ENCODE data around the gene INSL3.

DNA sequence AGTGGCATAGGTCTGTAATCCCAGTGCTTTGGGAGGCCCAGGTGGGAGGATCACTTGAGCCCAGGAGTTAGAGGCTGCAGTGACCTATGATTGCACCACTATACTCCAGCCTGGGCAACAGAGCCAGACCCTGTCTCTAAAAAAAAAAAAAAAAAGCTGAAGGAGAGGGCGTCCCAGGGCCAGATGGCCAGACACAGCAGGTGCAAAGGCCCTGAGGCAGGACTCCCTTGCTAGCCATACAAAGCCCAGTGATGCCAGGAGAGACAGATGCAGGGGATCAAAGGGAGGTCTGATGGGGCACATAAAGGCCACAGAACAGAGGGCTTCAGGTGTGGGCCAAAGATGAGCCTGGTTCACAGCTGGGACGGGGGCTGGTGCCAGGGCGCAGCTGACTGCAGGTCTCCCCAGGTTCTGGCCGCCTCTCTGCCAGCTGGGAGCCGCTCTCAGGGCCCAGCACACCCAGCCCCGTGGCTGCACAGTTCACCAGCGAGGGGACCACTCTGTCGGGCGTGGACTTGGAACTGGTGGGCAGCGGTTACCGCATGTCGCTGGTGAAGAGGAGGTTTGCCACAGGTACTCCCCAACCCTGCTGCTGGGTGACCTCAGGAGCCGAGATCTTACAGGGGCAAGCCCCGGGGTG is 33.9 kb downstream of the INSL3 start:
- TF ChIP-seq EZH2 (IDR thresholded peaks at IDR 0.05; ENCODE audit: borderline replicate concordance, low read length): no peak
- TF ChIP-seq, protein P1, sequence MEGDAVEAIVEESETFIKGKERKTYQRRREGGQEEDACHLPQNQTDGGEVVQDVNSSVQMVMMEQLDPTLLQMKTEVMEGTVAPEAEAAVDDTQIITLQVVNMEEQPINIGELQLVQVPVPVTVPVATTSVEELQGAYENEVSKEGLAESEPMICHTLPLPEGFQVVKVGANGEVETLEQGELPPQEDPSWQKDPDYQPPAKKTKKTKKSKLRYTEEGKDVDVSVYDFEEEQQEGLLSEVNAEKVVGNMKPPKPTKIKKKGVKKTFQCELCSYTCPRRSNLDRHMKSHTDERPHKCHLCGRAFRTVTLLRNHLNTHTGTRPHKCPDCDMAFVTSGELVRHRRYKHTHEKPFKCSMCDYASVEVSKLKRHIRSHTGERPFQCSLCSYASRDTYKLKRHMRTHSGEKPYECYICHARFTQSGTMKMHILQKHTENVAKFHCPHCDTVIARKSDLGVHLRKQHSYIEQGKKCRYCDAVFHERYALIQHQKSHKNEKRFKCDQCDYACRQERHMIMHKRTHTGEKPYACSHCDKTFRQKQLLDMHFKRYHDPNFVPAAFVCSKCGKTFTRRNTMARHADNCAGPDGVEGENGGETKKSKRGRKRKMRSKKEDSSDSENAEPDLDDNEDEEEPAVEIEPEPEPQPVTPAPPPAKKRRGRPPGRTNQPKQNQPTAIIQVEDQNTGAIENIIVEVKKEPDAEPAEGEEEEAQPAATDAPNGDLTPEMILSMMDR (IDR thresholded peaks at IDR 0.05; ENCODE audit: low read length): no peak

All from OCI-LY1 (cell line).